GM23338 (cell line): ENCODE data around the gene ETV6. TPM values are rescaled to one million over a fixed set of nuclear protein-coding genes. Genes with fewer than 3 reads are reported as not detected.

Source experiments
- ATAC-seq: fragments of 200-7000 bp; cut with Tn5 transposase; 3 replicates; pipeline ENCODE4 v1.9.1; 2020
- DNase-seq: peaks from one replicate; pipeline ENCODE4 v3.0.0-alpha.2; 2015; ENCODE audit warnings: low spot score
- H2AFZ ChIP-seq: fragments of 200-600 bp; sonication (generic); 2 replicates; pipeline ENCODE4 v1.8.0; 2016; ENCODE audit warnings: antibody characterized with exemption, mild to moderate bottlenecking, moderate library complexity
- H3F3A ChIP-seq: fragments of 200-600 bp; sonication (generic); replicated peaks from 2 replicates; pipeline ENCODE4 v1.8.0; 2017; ENCODE audit warnings: antibody characterized with exemption, mixed run types, low read depth
- H3K27ac ChIP-seq: fragments of 200-600 bp; sonication (generic); 2 replicates; pipeline ENCODE4 v1.6.1; 2016; ENCODE audit warnings: low read depth
- H3K27me3 ChIP-seq: fragments of 200-600 bp; sonication (generic); 2 replicates; pipeline ENCODE4 v1.8.0; 2016; ENCODE audit warnings: mild to moderate bottlenecking, mixed run types, moderate library complexity; ENCODE audit not compliant: insufficient read depth
- H3K36me3 ChIP-seq: fragments of 200-600 bp; sonication (generic); 2 replicates; pipeline ENCODE4 v1.8.0; 2016; ENCODE audit warnings: mild to moderate bottlenecking; ENCODE audit not compliant: insufficient read depth
- H3K4me1 ChIP-seq: fragments of 200-600 bp; sonication (generic); 2 replicates; pipeline ENCODE4 v1.8.0; 2016; ENCODE audit warnings: mild to moderate bottlenecking, moderate library complexity; ENCODE audit not compliant: insufficient read depth
- H3K4me2 ChIP-seq: fragments of 200-600 bp; sonication (generic); 2 replicates; pipeline ENCODE4 v1.7.1; 2017; ENCODE audit warnings: mixed run types
- H3K4me3 ChIP-seq: fragments of 200-600 bp; sonication (generic); 2 replicates; pipeline ENCODE4 v1.6.1; 2016; ENCODE audit warnings: mixed run types
- H3K79me2 ChIP-seq: fragments of 200-600 bp; sonication (generic); replicated peaks from 2 replicates; pipeline ENCODE4 v1.8.0; 2017; ENCODE audit warnings: mild to moderate bottlenecking; ENCODE audit not compliant: insufficient read depth
- H3K9me2 ChIP-seq: fragments of 200-600 bp; sonication (generic); 2 replicates; pipeline ENCODE4 v1.8.0; 2017; ENCODE audit not compliant: insufficient read depth
- H4K20me1 ChIP-seq: fragments of 200-600 bp; sonication (generic); replicated peaks from 2 replicates; pipeline ENCODE4 v1.8.0; 2017; ENCODE audit warnings: mild to moderate bottlenecking; ENCODE audit not compliant: insufficient read depth
- H3K27ac Mint-ChIP-seq: 2 replicates; pipeline ENCODE4 v1.8.0; 2020; ENCODE audit warnings: inconsistent platforms, mild to moderate bottlenecking, moderate library complexity, mixed read lengths
- H3K27me3 Mint-ChIP-seq: 3 replicates; pipeline ENCODE4 v1.8.0; 2022; ENCODE audit warnings: low read depth, mild to moderate bottlenecking, moderate library complexity, mixed read lengths, inconsistent platforms; ENCODE audit not compliant: insufficient read depth, poor library complexity
- H3K36me3 Mint-ChIP-seq: 3 replicates; pipeline ENCODE4 v1.8.0; 2021; ENCODE audit warnings: low read depth, mild to moderate bottlenecking, inconsistent platforms, moderate library complexity, mixed read lengths
- H3K4me1 Mint-ChIP-seq: 3 replicates; pipeline ENCODE4 v1.8.0; 2020; ENCODE audit warnings: mild to moderate bottlenecking, inconsistent platforms, mixed read lengths
- H3K4me3 Mint-ChIP-seq: 3 replicates; pipeline ENCODE4 v1.8.0; 2021; ENCODE audit warnings: moderate library complexity, mild to moderate bottlenecking, inconsistent platforms, mixed read lengths
- H3K9me3 Mint-ChIP-seq: 3 replicates; pipeline ENCODE4 v1.8.0; 2020; ENCODE audit warnings: moderate library complexity, mild to moderate bottlenecking, inconsistent platforms, mixed read lengths
- CREB1 ChIP-seq: fragments of 250-450 bp; sonication (Bioruptor Pico); IDR thresholded peaks from 2 replicates; pipeline ENCODE4 v1.5.0; 2020; ENCODE audit warnings: low read depth, mild to moderate bottlenecking, moderate library complexity
- CTCF ChIP-seq, 2 experiments: fragments of 200-600 bp in 1 of 2; sonication (generic) in 1 of 2; conservative IDR thresholded peaks; 2 replicates each; pipeline versions ENCODE4 v1.5.1 to v1.6.1; 2016 to 2017; ENCODE audit warnings: antibody characterized with exemption in 2 of 2, low read depth in 2 of 2, mild to moderate bottlenecking in 2 of 2, moderate library complexity in 1 of 2
- EZH2 ChIP-seq: fragments of 200-600 bp; sonication (generic); IDR thresholded peaks from one replicate; pipeline ENCODE4 v1.8.0; 2017; ENCODE audit warnings: antibody characterized with exemption, mild to moderate bottlenecking, low read depth; ENCODE audit not compliant: unreplicated experiment
- EZH2phosphoT487 ChIP-seq: fragments of 200-600 bp; sonication (generic); IDR thresholded peaks from one replicate; pipeline ENCODE4 v1.8.1; 2018; ENCODE audit warnings: antibody characterized with exemption; ENCODE audit not compliant: unreplicated experiment
- JUNB ChIP-seq: IDR thresholded peaks from one replicate; pipeline ENCODE4 v1.6.1; 2016; ENCODE audit warnings: antibody characterized with exemption; ENCODE audit not compliant: unreplicated experiment
- NANOG ChIP-seq: IDR thresholded peaks from 2 replicates; pipeline ENCODE4 v1.6.1; 2016; ENCODE audit warnings: antibody characterized with exemption, borderline replicate concordance
- POLR2AphosphoS5 ChIP-seq: IDR thresholded peaks from 2 replicates; pipeline ENCODE4 v1.6.1; 2016; ENCODE audit warnings: antibody characterized with exemption, low read depth
- STAT1 ChIP-seq: IDR thresholded peaks from one replicate; pipeline ENCODE4 v1.6.1; 2016; ENCODE audit warnings: antibody characterized with exemption; ENCODE audit not compliant: unreplicated experiment
- ZNF114 ChIP-seq: fragments of 250-450 bp; sonication (Bioruptor Pico); IDR thresholded peaks from 2 replicates; pipeline ENCODE4 v1.5.0; 2020; ENCODE audit warnings: mild to moderate bottlenecking, moderate library complexity
- ZNF331 ChIP-seq: fragments of 250-450 bp; sonication (Bioruptor Pico); IDR thresholded peaks from 2 replicates; pipeline ENCODE4 v1.5.0; 2020; ENCODE audit warnings: low read depth, mild to moderate bottlenecking, moderate library complexity
- polyA plus RNA-seq: library from polyadenylated mRNA; unstranded; fragments of >200 nt; fragmentation: Nextera tagmentation; extraction: Ambion mirVana; gene quantifications from 2 replicates; pipeline ENCODE4 v1.2.1, GENCODE V29; 2016
- total RNA-seq: library from RNA; depleted of rRNA; stranded (reverse); fragments of >200 nt; shearing (Covaris generic); gene quantifications from 2 replicates; pipeline ENCODE4 v1.2.3, GENCODE V29; 2014
- TF ChIP-seq, protein P1 (sequence below): fragments of 250-450 bp; sonication (Bioruptor Pico); IDR thresholded peaks from 2 replicates; pipeline ENCODE4 v1.5.0; 2020; ENCODE audit warnings: mild to moderate bottlenecking, moderate library complexity
- TF ChIP-seq, protein P2 (sequence below): IDR thresholded peaks from one replicate; pipeline ENCODE4 v1.6.1; 2018; ENCODE audit warnings: antibody characterized with exemption; ENCODE audit not compliant: unreplicated experiment
- TF ChIP-seq, protein P3 (sequence below): IDR thresholded peaks from 2 replicates; pipeline ENCODE4 v1.6.1; 2016; ENCODE audit warnings: antibody characterized with exemption

Gene ETV6
- total and polyA plus RNA-seq, 2 experiments from 2014 or later, result 7.5 to 15.1 TPM

GRCh38 chr12:11824069-11824468, 174.6 kb downstream of the ETV6 start:
- ATAC-seq (no peak), DNase-seq (no peak)
- Mint-ChIP-seq H3K36me3 (no peaks in the 10 kb centered on the region), H3K4me3 (no peak overlapping the region), H3K9me3 (no peaks in the 10 kb centered on the region), H3K4me1 (peaks cover 32% of the 10 kb centered on the region), H3K27ac (0 out of 2 replicates have a peak overlapping the region, but pooled peaks have one; percentile 64), H3K27me3 (peaks cover 11% of the 10 kb centered on the region)
- H4K20me1 ChIP-seq, result no peaks in the 10 kb centered on the region
- no peaks in the 10 kb centered on the region for H3F3A ChIP-seq
- H3K27me3 ChIP-seq, result no peaks in the 10 kb centered on the region
- peaks cover 64% of the 10 kb centered on the region for H3K4me1 ChIP-seq
- H3K4me3 ChIP-seq, result no peak overlapping the region
- no peak overlapping the region for H2AFZ ChIP-seq
- no peaks in the 10 kb centered on the region for H3K79me2 ChIP-seq
- TF ChIP-seq POLR2AphosphoS5, result no peak
- no peak for TF ChIP-seq STAT1
- TF ChIP-seq, protein P1, sequence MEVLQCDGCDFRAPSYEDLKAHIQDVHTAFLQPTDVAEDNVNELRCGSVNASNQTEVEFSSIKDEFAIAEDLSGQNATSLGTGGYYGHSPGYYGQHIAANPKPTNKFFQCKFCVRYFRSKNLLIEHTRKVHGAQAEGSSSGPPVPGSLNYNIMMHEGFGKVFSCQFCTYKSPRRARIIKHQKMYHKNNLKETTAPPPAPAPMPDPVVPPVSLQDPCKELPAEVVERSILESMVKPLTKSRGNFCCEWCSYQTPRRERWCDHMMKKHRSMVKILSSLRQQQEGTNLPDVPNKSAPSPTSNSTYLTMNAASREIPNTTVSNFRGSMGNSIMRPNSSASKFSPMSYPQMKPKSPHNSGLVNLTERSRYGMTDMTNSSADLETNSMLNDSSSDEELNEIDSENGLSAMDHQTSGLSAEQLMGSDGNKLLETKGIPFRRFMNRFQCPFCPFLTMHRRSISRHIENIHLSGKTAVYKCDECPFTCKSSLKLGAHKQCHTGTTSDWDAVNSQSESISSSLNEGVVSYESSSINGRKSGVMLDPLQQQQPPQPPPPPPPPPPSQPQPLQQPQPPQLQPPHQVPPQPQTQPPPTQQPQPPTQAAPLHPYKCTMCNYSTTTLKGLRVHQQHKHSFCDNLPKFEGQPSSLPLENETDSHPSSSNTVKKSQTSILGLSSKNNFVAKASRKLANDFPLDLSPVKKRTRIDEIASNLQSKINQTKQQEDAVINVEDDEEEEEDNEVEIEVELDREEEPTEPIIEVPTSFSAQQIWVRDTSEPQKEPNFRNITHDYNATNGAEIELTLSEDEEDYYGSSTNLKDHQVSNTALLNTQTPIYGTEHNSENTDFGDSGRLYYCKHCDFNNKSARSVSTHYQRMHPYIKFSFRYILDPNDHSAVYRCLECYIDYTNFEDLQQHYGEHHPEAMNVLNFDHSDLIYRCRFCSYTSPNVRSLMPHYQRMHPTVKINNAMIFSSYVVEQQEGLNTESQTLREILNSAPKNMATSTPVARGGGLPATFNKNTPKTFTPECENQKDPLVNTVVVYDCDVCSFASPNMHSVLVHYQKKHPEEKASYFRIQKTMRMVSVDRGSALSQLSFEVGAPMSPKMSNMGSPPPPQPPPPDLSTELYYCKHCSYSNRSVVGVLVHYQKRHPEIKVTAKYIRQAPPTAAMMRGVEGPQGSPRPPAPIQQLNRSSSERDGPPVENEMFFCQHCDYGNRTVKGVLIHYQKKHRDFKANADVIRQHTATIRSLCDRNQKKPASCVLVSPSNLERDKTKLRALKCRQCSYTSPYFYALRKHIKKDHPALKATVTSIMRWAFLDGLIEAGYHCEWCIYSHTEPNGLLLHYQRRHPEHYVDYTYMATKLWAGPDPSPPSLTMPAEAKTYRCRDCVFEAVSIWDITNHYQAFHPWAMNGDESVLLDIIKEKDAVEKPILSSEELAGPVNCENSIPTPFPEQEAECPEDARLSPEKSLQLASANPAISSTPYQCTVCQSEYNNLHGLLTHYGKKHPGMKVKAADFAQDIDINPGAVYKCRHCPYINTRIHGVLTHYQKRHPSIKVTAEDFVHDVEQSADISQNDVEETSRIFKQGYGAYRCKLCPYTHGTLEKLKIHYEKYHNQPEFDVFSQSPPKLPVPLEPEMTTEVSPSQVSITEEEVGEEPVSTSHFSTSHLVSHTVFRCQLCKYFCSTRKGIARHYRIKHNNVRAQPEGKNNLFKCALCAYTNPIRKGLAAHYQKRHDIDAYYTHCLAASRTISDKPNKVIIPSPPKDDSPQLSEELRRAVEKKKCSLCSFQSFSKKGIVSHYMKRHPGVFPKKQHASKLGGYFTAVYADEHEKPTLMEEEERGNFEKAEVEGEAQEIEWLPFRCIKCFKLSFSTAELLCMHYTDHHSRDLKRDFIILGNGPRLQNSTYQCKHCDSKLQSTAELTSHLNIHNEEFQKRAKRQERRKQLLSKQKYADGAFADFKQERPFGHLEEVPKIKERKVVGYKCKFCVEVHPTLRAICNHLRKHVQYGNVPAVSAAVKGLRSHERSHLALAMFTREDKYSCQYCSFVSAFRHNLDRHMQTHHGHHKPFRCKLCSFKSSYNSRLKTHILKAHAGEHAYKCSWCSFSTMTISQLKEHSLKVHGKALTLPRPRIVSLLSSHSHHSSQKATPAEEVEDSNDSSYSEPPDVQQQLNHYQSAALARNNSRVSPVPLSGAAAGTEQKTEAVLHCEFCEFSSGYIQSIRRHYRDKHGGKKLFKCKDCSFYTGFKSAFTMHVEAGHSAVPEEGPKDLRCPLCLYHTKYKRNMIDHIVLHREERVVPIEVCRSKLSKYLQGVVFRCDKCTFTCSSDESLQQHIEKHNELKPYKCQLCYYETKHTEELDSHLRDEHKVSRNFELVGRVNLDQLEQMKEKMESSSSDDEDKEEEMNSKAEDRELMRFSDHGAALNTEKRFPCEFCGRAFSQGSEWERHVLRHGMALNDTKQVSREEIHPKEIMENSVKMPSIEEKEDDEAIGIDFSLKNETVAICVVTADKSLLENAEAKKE (CRISPR knock-in tag), result no peak
- no peak for TF ChIP-seq ZNF114
- TF ChIP-seq ZNF331, result no peak
- TF ChIP-seq EZH2, result no peak
- TF ChIP-seq, protein P2, sequence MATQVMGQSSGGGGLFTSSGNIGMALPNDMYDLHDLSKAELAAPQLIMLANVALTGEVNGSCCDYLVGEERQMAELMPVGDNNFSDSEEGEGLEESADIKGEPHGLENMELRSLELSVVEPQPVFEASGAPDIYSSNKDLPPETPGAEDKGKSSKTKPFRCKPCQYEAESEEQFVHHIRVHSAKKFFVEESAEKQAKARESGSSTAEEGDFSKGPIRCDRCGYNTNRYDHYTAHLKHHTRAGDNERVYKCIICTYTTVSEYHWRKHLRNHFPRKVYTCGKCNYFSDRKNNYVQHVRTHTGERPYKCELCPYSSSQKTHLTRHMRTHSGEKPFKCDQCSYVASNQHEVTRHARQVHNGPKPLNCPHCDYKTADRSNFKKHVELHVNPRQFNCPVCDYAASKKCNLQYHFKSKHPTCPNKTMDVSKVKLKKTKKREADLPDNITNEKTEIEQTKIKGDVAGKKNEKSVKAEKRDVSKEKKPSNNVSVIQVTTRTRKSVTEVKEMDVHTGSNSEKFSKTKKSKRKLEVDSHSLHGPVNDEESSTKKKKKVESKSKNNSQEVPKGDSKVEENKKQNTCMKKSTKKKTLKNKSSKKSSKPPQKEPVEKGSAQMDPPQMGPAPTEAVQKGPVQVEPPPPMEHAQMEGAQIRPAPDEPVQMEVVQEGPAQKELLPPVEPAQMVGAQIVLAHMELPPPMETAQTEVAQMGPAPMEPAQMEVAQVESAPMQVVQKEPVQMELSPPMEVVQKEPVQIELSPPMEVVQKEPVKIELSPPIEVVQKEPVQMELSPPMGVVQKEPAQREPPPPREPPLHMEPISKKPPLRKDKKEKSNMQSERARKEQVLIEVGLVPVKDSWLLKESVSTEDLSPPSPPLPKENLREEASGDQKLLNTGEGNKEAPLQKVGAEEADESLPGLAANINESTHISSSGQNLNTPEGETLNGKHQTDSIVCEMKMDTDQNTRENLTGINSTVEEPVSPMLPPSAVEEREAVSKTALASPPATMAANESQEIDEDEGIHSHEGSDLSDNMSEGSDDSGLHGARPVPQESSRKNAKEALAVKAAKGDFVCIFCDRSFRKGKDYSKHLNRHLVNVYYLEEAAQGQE, result no peak
- TF ChIP-seq CTCF (conservative IDR thresholded peaks at IDR 0.05; ENCODE audit: low read depth in 2 of 2), result no peak
- TF ChIP-seq, protein P3, sequence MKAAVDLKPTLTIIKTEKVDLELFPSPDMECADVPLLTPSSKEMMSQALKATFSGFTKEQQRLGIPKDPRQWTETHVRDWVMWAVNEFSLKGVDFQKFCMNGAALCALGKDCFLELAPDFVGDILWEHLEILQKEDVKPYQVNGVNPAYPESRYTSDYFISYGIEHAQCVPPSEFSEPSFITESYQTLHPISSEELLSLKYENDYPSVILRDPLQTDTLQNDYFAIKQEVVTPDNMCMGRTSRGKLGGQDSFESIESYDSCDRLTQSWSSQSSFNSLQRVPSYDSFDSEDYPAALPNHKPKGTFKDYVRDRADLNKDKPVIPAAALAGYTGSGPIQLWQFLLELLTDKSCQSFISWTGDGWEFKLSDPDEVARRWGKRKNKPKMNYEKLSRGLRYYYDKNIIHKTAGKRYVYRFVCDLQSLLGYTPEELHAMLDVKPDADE, result no peak
- TF ChIP-seq NANOG, result no peak
- no peak for TF ChIP-seq JUNB
- no peak for TF ChIP-seq EZH2phosphoT487
- no peak for TF ChIP-seq CREB1 (CRISPR knock-in tag)
- 0 out of 2 replicates have a peak, but pooled peaks cover 5% of the 10 kb centered on the region for H3K36me3 ChIP-seq
- H3K9me2 ChIP-seq, result no peaks in the 10 kb centered on the region
- H3K27ac ChIP-seq, result no peak overlapping the region
- no peak overlapping the region for H3K4me2 ChIP-seq
